NCI-H1436 (cell line): ENCODE data around the gene FGGY.
"Not testable (repeated sequence)": the region's sequence is repeated elsewhere in the genome, so short reads cannot be mapped to it uniquely, and the experiment has no call there.

ENCODE experiments used
- DNase-seq: peaks from one replicate; lab custom pipeline; 2025; lab: John Stamatoyannopoulos, UW

The FGGY gene

GRCh38 chr1:59350521-59350920, 53.6 kb downstream of the FGGY start:
- DNase-seq, result no peak

DNA sequence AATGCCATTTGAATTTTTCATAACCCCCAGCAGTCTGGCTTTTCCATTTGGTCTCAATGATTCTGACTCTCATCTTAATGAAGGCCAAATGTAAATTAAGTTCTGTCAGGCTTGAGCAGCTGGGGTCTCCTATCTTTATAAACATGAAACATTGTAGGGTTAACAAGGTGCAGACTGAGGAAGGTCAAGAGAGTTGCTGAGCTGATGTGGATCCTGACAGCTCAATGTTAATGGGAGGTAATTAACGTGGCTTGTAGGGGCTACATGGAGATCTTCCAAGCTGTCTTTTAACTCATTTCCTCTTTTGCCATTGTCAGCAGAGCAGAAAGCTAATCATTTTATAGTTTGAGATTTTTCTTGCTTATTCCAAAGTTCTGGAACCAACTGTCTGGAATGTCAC, 55.2 kb downstream of the FGGY start:
- no peak for DNase-seq

- no peak for DNase-seq
These were observed 56.6 kb downstream of the FGGY start for GRCh38 chr1:59353453-59353852.

DNA sequence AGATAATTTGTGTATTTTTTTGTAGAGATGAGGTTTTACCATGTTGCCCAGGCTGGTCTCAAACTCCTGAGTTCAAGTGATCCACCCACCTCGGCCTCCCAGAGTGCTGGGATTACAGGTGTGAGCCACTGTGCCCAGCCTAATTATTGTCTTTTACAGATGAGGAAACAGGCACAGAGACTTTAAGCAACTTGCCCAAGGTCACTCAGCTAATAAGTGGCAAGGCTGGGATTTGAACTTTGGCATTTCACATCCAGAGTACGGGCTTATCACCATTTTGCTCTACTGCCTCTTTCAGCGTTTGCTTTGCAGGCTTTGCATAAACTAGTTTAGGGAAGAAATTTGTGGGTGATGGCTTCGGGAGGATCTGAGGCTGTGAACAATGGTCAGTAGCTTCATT, 57.3 kb downstream of the FGGY start:
- DNase-seq, result not testable (repeated sequence)

DNA sequence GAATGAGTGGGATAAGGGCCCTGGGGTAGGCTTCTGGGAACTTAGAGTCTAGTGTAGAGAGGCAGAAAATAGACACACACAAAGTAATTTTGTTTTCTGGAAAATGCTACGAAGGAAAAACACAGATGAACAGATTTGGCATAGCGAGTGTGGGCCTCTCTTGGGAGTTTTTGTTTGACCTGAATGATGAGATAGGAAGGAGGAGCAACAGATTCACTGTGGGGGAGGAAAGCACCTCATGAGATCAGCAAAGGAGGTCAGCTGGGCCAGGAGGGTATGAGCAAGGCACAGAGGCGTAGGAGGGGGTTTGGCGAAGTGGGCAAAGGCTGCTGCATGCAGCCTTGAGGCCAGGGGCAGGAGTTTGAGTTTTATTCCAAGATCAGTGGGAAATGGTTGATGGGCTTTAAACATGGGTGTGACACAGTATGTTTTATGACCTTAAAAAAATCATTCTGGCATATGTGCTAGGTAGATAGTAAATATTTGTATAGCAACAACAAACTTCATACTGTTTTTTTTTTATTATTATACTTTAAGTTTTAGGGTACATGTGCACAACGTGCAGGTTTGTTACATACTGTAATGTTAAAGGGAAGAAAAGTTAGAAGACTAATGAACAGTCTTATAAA, 57.9 kb downstream of the FGGY start:
- DNase-seq, result no peak

DNA sequence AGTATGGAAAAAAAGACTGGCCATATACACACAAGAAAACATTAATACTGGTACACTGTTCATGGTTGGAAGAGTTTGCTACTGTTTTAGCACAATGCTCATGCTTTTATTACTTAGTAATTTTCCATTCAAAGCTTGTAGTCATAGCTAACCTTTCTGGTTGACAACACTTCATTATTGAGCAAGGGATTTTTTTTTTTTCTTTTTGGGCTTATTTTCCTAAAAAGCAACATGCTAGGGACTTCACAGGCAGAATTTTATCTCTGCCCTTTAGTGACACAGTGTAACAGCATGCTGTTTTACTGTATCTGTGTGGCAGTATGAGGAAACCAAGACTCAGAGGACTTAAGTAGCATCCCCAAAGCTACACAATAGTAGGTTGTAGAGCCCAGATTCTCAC, 58.5 kb downstream of the FGGY start:
- DNase-seq, result no peak

- no peak for DNase-seq
These were observed 59.7 kb downstream of the FGGY start for GRCh38 chr1:59356627-59357026.

DNA sequence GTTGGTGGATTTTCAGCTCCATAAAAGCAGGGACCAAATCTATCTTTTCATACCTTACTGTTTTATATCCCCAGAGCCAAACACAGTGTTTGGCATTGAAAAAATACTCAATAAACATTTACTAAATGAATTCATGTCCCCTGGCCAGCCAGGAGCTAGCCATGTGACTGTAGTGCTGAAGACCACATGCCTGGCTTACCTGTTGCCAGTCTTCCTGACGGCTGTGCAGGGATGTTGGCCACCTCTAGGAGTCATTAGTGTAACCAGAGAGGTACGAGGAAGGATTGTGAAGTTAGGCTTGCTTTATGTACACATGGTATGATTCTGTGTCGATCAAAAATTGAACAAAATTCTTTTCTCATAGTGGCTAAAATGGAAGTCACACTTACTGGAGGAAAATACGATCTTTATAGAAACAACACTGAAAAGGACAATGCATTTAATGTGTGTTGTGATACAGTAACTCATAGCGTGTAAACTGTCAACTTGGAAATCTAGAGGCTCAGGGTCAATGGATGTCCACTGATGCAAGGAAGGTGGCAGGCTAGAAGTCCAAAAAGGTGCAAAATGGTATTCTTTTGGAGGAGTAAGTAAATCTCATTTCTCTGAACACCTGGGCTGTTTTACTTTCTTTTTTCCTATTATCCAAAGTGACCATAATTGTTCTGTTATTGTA, 60.9 kb downstream of the FGGY start:
- DNase-seq, result no peak

- DNase-seq, result no peak
These were observed 62.4 kb downstream of the FGGY start for GRCh38 chr1:59359325-59359724.

DNA sequence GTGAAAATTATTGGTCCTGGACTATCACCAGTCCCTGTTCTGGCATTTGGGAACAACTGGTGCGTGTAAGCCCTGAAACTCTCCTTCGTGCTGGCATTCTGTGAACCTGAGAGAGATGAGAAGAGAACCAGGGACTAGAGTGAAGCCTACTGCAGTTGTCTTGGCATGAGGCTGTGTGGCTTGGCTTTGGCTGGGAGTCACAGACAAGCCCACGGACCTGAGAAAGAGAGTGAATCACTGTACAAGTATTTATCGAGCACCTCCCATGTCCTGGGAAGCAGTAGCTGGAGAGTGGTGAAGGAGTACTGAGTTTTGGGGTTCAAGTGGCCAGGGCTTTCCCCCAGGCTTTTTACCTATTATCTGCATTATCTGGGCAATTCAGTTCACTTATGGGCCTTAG, 63.3 kb downstream of the FGGY start:
- DNase-seq, result no peak

DNA sequence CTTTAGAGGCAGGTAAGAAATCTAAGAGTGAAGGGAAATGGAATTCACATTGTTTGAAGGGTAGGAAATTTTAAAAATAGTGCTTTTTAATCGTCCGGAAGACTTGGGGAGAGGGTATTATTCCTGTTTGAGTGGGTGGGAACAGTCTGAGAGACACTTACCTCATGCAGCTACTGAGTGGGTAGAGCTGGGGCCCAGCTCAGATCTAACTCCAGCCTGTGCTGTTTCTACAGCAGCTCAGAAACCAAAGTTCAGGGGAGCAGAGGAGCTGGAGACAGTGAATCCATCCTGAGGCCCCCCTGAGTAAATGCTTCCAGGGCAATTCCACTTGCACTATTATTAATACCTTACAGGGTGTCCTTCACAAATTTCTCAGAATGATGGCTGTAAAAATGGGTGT, 63.8 kb downstream of the FGGY start:
- no peak for DNase-seq

- no peak for DNase-seq
These were observed 64.9 kb downstream of the FGGY start for GRCh38 chr1:59361766-59362165.

- no peak for DNase-seq
These were observed 67.1 kb downstream of the FGGY start for GRCh38 chr1:59364037-59364436.

- DNase-seq, result no peak
These were observed 69.5 kb downstream of the FGGY start for GRCh38 chr1:59366346-59366745.

DNA sequence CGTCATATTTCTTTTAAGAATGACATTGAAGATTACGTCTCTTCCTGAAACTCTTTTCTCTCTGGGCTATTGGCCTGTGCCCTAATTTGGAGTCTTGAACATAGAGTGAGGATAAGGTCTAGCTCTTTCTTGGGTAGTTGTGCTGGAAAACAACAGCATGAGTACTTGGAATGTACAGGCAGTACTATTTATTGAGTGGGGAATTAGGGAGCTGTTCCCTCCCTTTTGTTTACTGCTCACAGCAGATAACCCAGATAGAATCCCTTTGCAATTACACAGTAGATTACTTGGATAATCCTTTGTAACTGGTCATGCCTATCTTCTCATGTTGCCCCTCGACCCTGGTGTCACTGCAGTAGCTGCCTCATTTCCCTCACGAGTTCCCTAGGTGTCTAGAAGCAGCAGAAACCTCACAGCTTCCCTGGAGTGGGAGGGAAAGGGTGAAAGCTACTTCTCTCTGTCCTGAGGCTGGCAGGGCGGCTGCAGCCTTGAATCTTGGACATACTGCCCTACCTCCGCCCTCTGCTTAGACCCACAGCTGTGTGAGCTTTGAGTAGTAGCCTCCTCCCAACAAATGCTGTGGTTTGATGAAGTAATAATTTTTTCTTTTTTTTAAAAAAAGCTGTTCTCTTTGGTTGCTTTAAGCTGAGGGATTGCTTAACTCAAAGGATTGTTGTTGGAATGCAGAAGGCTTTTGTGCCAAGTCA, 70.6 kb downstream of the FGGY start:
- no peak for DNase-seq

DNA sequence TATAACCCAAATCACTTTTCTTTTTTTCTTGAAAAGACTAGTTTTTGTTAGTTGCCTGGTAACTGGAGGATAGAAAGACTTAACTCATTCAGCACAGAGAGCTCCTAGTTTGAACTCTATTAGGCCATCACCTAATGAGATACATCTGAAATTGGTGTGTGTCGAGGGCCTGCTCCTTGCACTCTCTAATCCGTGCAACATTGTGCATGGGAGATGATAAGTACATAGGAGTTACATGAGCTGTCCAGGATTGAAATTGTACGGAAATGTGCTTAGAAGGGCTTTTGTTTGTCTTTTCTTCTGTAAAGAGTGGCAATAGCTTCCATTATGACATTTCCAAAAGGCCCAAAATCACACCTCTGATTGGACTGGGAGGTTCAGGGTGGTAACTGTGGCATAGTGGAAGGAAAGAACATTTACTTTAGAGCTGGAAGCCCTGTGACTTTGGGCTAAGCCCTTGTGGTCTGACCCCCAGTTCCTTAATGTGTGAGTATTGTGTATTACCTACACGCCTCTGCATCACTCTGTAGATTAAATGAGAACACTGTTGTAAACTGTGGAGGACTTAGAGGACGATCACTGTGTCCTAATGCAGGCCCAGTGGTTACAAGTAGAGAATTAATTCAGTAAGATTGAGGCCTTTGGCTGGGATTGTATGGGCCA, 71.2 kb downstream of the FGGY start:
- DNase-seq, result no peak

- no peak for DNase-seq
These were observed 78.7 kb downstream of the FGGY start for GRCh38 chr1:59375321-59376220.

GRCh38 chr1:59377350-59377904, 80.5 kb downstream of the FGGY start:
- no peak for DNase-seq

GRCh38 chr1:59378621-59379370, 81.9 kb downstream of the FGGY start:
- DNase-seq, result no peak

DNA sequence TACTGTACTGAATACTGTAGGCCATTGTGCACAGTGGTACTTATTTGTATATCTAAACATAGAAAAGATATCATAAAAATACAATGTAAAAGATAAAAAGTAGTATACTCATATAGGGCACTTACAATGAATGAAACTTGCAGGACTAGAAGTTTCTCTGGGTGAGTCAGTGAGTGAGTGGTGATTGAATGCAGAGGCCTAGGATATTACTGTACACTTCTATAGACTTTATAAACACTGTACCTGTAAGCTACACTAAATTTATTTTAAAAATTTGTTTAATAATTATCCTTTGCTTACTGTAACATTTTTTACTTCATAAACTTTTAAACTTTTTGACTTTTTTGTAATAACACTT, 82.5 kb downstream of the FGGY start:
- DNase-seq, result no peak

- no peak for DNase-seq
These were observed 87.1 kb downstream of the FGGY start for GRCh38 chr1:59383963-59384362.
